ENCODE measurements around the gene SOX15.
"Not testable (repeated sequence)": the region's sequence is repeated elsewhere in the genome, so short reads cannot be mapped to it uniquely, and the experiment has no call there.

Gene SOX15

DNA sequence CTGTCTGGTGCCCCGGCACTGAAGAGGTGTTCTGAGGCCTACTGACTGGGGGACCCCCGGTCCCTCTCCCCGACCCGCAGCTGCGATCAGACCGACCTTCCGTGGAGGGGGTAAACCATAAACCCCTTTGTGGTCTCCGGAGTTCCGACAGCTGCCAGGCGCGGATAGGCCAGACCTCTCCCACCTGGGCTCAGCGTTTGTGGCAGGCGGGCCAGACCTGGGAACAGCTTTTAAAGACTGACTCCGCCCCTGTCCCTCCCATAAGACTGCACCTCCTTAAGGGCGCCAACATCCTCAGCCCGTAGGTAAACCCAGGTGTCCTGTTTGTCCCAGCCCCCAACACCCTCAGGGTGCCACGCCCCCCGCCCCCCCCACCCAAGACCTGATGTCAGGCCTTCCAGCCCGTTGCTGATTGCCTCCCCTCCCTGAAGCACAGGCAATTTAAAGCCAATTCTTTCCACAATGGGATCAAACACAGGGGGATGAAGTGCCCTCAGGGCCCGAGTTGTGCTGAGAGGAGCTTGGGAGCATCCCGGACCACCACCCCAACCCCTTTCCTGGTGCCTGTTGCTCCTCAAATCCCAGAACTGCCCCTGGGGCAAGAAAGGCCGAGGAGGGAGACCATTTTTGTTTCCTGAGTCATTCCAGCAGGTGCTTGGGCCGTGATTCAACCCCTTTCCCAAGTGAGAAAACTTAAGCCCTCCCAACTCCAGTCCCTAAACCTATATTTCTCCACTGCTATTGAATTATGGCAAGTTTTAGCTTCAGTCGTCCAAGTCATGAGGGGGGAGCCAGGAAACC lies at the start of gene SOX15:
SOX15 (minus strand) TSS at position 204 of the 801 bp plus-strand sequence. CDS start 418 bp downstream, outside the sequence.
- DNase-seq: no peak

DNA sequence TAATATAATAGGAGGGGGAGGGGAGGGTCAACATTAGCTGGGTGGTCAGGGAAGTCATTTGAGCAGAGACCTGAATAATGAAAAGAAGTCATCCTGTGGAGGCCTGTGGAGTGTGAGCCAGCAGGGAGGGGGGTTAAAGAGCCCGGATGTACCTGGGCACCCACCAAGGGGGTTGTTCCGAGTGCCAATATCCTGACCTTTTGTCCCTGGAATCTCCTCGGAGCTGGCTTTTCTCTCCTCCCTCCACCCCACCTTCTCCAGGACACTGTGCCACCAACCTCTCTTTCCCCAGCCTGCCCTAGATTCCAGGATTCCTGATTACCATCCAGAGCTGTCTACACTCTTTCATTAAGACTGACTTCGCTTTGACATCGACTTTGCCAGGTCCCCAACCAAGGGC lies 46.3 kb upstream of the SOX15 start:
- no peak for DNase-seq

DNA sequence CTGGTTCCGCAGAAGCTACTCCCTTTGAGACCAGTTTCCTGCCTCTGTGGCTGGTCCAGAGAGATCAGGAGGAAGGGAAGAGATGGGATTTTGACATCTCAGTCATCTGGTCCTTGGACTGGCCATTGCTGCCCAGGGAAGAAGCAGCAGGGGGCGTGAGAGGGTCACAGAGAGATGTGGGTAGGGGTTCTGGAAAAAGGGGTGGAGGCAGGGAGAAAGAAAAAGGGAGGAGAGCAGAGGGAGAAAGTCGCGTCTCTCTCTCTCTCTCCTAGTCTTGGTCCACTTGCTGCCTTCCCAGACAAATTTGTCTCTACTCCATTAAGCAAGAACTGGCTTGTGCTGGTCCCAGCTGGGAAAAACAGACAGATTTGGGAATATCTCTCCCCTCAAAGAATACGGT lies 44.5 kb upstream of the SOX15 start:
- no peak for DNase-seq

DNA sequence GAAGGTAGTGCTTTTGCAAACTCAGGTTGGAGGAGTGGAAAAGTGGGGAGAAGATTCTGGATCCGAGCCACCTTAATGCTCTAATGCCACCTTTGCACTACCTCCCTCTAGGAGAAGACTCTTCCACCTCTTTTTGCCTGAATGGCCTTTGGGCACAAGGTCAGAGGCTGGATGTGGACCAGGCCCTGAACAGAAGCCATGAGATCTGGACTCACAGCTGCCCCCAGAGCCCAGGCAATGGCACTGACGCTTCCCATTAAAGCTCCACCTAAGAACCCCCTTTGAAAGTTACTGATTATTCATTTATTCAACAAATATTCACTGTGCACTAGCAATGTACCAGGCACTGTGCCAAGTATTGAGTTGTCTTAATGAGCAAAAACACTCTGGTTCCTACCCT lies 43.2 kb upstream of the SOX15 start:
- DNase-seq: no peak

DNA sequence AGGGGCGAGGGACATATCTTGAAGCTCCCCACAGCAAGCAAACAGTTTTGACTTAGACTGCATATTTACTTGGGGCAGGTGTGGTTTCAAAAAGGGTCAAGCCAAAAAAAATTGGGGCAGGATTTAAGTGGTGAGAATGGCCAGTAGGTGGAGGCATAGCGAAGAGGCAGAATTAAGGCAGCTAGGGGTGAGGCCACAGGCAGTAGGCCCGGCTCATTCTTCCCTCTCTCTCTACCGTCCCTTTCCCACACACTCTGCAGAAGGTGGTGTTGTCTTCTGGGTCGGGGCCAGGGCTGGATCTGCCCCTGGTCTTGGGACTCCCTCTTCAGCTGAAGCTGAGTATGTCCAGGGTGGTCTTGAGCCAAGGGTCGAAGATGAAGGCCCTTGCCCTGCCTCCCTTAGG lies 42.6 kb upstream of the SOX15 start:
- no peak for DNase-seq

DNA sequence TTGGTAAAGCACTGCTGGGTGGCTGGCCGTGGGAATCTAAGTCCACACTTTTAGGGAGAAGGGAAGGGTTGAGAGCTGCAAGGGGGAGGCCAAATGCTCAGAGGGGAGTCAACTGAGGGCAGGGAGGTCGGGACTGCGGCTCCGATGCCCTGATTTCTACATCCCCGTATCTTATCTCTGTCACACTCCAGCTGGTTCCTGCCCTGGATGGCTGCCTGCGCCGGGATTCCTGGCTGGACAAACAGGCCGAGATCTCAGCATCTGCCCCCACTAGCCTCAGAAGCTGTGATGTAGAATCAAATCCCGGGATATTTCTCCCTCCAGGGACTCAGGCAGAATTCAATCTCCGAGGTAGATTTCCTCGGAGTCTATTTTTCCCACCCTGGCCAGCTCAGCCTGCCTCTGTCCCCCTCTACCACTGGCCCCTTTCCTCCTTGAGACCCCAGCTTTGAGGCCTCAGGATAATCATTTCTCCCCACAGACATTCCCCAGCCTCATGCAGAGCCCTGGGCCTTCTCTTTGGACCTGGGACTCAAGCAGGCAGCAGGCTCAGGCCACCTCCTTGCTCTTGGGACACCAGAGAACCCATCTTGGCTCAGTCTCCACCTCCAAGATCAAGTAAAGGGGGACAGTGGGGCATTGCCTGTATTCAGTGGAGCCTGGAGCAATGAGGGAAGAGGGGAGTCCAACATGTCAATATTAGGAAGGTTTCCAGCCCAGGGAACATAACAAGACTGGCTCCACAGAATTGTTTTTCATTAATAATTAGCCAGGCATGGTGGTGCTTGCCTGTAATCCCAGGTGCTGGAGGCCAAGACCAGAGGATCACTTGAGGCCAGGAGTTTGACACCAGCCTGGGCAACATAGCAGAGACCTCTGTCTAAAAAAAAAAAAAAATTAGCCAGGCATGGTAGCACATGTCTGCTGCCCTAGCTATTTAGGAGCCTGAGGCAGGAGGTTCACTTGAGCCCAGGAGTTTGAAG lies 41.8 kb upstream of the SOX15 start:
- DNase-seq: no peak

DNA sequence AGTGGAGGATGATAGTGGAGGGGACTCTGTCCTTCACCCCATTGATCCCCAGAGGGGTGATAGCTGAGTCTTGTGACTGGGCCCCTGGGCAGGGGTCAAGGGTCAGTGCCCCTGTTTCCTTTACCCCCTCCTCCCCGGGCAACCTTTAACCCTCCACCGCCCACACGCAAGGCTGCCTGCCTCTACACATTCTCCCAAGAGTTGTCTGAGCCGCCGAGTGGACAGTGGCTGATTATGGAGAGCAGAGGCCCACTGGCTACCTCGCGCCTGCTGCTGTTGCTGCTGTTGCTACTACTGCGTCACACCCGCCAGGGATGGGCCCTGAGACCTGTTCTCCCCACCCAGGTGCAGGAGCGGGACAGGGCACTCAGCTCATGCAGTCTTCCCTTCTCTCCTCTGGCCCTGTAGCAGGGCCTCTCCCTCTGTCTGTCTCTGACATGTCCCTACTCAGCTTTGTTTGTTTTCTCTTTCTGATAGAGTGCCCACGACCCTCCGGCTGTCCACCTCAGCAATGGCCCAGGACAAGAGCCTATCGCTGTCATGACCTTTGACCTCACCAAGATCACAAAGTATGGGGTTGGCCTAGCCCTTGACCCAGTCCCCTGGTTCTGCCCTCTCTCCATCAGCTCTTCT lies 40.2 kb upstream of the SOX15 start, which contains the start of gene SHBG:
SHBG (plus strand) TSS at position 197 of the 633 bp plus-strand sequence; CDS start at position 235, 38 bp downstream.
- no peak for DNase-seq

DNA sequence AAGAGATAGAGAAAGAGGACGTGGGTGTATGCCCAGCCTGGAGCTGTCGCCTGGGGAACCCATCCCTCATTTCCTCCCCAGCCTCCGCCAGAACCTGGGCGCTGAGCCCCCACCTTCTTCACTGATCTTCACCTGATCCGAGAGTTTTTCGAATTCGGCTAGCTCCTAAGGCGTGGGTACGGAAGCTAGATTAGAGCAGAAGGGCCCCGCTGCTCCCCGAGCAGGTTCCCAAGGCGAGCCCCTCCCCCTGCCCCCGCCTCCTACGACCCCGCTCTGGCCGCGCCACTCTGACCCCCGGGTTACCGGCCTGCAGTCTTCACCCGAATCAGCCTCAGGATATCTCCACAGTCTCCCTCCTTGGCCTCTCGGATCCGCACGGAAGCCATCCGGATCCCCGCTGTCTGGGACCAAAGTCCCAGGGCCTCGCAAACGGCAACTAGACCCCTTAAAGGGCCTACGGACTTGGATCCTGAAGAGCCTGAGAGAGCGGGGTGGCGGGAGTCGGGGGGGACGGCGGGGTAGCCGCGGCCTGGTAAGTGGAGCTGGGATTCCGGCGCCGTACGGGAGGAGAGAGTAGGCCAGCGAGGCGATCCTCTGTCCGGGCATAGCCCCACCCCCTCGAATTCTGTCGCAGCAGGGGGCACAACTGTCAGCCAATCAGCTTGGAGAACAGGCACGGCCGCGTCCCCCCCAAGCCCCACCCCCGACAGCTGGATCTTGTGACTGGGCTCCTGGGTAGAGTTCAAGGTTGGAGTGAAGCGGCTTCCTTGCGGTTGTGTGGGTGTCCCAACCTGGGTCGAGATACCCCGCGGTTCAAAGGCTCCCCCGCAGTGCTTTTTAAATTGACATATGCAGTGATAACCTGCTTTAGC lies 37.6 kb upstream of the SOX15 start, which contains the start of gene SAT2:
SAT2 (minus strand) TSS at position 572 of the 872 bp plus-strand sequence; CDS start at position 386, 186 bp downstream.
- DNase-seq: no peak

DNA sequence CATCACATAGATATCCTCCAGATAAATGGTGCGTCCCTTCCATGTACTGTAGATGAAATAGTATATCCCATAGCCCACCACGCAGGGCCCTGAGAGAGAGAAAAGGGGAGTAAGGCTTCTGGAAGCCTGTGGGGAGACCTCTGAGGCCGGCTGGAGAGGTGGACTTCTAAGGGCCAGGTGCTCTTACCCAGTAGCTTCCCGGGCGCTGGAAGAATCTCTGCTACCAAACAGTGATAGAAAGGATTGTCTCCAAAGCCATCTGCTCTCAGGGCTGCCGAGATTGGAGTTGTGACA lies 37.0 kb upstream of the SOX15 start:
- no peak for DNase-seq

DNA sequence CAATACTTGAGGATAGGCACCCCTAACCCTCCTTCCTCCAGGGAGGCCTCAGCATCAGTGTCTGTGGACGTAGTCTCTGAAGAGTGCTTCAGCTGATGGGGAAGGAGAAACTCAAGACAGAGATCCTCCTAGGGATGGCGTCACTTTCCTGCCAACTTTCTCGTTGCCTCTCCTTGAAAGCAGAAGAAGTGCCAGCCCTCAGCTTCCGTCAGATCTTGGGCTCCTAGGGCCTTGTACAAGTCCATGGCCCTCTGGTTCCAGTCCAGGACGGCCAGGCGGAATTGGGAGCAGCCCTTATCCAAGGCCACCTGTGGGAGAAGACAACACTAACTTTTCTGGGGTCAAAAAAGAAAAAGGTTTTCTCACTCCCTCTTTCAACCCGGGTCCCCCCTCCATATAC lies 36.4 kb upstream of the SOX15 start:
- DNase-seq: no peak

DNA sequence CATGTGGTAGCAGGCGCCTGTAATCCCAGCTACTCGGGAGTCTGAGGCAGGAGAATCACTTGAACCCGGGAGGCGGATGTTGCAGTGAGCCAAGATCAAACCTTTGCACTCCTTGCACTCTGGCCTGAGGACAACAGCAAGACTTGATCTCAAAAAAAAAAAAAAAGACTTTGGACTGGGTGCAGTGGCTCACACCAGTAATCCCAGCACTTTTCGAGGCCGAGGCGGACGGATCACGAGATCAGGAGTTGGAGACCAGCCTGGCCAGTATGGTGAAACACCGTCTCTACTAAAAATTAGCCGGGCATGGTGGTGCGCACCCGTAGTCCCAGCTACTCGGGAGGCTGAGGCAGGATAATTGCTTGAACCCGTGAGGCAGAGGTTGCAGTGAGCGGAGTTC lies 35.9 kb upstream of the SOX15 start:
- not testable (repeated sequence) for DNase-seq

DNA sequence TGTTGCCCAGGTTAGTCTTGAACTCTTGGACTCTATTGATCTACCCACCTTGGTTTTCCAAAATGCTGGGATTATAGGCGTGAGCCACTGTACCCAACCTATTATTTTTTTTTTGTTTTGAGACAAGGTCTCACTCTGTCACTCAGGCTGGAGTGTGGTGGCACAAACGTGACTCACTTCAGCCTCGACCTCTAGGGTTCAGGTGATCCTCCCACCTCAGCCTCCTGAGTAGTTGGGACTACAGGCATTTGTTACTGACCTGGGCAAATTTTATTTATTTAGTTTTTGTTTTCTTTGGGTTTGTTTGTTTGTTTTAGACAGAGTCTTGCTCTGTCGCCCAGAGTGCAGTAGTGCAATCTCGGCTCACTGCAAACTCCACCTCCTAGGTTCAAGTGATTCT lies 33.8 kb upstream of the SOX15 start:
- DNase-seq: no peak

DNA sequence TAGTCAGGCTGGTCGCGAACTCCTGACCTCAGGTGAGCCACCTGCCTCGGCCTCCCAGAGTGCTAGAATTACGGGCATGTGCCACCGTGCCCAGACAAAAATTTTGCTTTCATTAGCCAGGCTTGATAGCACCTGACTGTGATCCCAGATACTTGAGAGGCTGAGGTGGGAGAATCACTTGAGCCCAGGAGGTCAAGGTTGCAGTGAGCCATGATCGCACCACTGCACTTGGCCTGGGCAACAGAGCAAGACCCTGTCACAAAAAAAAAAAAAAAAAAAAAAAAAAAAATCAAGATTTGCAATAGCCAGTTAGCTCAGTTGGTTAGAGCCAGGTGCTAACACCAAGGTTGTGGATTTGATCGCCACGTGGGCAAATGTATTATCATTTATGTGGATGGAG lies 30.9 kb upstream of the SOX15 start:
- no peak for DNase-seq

DNA sequence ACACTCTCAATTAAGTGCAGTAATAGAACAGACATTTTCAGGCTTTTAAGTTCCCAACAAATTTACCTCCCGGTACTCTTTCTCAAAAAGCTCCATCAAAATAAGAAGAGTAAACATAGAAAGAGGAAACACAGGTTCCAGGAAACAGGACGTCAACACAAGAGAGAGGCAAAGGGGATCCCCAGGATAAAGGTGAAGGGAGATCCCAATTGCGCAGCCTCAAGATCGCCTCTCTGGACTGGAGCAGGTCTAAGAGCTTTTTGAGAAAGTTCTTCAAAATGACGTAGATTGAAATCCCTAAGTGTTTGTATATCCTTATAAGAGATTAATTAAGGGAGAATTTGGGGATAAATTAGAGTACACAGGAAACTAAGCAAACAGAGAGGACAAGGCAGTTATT lies 28.7 kb upstream of the SOX15 start:
- DNase-seq: no peak

DNA sequence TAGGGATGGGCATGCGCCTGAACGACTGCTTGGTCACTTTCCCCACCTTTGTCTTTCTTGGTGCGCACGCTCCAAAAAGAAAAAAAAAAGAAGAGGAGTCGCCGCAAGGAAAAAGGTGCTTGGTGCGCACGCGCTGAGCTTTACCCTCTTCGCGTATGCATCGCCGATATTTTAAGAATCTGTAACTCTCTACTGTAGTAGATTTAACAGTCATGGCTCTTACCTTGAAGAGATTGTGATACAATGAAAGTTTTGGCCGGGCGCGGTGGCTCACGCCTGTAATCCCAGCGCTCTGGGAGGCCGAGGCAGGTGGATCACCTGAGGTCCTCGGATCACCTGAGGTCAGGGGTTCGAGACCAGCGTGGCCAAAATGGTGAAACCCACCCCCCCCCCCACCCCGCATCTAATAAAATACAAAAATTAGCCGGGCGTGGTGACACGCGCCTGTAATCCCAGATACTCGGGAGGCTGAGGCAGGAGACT lies 25.4 kb upstream of the SOX15 start:
- no peak for DNase-seq

DNA sequence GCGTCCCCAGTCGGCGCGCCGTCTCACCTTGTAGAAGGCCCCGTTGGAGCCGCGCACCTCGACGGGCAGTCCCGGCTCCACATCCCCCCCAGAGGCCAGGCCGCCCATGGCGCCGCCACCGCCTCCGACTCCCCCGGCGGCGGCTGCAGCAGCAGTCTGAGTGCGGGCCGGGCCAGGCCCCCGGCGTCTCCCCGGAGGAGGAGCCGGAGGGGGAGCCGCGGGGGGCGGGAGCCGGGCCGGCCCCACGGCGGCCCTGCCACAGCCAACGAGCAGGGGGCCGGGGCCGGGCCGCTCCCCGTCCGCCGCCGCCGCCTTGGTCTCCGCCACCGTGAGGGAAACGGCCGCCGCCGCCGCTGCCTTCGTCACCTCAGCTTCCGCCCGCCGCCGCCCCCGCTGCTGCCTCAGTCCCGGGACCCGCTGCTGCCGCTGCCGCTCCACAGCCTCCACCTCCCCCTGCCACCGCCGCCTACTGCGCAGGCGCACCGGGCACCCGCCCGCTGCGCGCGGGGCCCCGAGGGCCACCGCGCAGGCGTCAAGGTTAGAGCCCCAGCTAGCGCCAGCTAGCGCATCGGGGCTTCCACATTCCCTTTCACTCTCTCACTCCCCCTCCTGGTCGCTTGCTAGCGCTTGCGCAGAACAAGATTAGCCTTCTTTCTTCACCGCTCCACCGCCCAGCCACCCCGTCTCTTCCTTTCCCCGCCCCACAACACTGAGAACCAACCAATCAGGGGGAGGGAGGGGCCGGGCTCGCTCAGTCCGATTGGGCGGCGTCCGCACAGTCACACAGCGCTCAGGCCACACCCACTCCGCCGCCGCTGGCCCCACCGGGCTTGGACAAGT lies 24.8 kb upstream of the SOX15 start, which contains the start of gene FXR2:
FXR2 (minus strand) TSS at position 473 of the 840 bp plus-strand sequence; CDS start at position 108, 365 bp downstream.
- peak; percentile 69 for DNase-seq

DNA sequence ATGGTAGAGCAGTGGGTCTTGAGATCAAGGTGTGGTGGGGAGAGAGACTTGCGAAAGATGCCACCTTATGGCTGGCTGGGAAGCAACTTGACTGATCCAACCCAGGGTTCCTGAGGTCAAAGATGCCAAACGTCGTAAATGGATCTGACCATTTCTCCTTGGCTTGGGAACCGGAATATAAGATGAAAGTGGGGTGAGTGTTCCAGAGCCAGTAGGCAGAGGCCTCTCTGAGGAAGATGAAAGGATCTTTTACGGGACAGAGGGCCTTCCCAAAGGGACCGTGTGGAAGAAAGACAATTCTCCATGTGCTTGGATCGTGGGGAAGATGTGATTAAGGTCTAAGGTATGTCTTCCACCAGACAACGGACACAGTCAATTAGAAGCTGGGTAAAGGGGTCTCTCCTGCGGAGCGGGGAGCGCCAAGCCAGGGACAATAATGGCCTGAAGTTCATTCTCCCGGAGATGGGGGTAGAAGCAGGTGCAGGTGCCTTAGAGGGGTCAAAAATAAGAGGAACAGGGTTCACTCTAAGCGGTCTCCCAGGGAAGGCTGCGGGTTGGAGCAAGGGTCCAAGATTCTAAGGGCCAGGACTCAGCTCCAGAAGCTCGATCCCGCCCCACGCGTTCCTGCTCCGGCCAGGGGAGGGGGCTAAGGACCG lies 24.0 kb upstream of the SOX15 start:
- no peak for DNase-seq

DNA sequence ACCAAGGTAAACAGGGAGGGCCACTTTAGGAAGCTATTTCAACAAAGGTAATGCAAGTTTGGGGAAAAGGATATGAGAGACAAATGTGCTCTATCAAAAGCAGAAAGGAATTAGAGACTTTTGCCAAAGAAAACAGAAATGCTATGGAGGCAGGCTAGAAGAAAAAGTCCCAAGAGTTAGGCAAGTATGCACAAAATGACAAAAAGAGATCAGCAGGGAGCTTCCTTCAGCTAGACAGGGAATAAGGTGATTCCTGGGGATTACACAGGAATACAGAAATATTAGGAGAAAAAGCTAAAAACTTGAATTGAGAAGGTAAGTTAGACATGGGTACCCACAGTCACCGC lies 22.4 kb upstream of the SOX15 start:
- DNase-seq: no peak

DNA sequence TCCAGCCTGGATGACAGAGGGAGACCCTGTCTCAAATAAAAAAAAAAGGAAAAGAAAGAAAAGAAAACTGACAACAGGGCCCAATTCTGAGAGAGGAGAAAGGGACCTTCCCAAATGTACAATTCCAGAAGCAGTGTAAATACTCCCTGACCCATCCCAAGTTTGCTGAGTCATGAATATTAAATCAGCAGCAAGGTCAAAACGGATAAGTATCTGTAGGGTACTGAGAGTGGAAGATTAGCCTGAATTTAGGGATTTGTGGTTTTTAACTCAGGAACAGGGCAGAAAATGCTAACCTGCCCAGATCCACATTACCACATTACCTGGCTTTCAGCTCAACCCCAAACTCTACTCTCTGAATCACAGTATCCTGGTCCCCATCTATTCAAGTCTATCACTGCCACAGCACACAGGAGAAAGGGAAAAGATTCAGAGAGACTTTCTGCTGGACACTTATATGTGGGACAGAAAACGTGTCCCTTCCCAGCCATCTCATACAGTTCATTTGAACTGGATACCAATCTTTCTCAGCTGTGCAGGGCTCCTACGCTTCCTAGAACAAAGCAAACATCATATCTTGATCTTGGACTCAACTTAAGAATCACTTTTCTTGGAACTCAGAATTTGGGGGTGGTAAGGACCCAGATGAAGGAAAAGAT lies 21.9 kb upstream of the SOX15 start:
- no peak for DNase-seq

DNA sequence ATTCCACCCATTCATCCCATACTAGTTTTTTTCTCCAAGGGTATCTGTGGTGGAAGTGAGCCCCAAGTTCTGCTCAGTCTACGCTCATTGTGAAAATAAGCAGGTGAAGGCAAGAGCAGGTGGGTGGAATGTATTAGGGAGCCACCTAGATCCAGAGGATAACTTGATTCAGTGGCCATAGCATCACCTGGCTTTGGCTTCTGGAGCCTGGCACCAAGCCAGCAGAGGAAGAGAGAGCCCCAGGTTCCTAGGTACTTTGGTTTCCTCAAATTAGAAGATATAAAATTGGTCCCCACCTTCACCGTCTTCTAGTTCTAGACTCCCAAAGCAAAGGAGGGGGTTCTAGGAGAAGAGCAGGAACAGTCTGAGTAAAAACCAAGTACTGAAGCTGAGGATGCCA lies 20.7 kb upstream of the SOX15 start:
- no peak for DNase-seq
